ENCODE data around the gene CACNA2D4.

CACNA2D4 gene

GRCh38 chr12:1800401-1801302, 117.8 kb downstream of the CACNA2D4 start:
- no peak for DNase-seq (ENCODE audit: low read depth)

GRCh38 chr12:1799882-1800400, 118.5 kb downstream of the CACNA2D4 start:
- DNase-seq (ENCODE audit: low read depth), result no peak

GRCh38 chr12:1799051-1799881, 119.2 kb downstream of the CACNA2D4 start:
- DNase-seq (ENCODE audit: low read depth), result no peak

DNA sequence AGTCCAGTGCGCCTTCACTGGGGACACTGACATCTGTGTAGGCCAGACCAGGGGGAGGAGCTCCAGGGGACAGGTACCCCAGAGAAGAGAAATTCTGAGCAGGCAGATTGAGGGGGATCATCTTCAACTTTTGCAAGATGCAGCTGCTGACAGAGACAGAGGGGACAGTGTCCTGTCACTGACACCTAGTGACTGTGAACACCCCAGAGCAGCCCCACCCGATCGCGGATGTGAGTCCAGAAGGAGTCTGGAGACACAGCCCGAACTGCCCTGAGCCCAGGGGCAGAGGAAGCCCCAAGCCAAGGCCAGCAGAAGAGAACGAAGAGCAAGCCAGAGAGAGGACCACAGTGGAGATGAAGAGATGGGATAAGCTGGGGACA, 119.8 kb downstream of the CACNA2D4 start:
- DNase-seq (ENCODE audit: low read depth), result no peak

DNA sequence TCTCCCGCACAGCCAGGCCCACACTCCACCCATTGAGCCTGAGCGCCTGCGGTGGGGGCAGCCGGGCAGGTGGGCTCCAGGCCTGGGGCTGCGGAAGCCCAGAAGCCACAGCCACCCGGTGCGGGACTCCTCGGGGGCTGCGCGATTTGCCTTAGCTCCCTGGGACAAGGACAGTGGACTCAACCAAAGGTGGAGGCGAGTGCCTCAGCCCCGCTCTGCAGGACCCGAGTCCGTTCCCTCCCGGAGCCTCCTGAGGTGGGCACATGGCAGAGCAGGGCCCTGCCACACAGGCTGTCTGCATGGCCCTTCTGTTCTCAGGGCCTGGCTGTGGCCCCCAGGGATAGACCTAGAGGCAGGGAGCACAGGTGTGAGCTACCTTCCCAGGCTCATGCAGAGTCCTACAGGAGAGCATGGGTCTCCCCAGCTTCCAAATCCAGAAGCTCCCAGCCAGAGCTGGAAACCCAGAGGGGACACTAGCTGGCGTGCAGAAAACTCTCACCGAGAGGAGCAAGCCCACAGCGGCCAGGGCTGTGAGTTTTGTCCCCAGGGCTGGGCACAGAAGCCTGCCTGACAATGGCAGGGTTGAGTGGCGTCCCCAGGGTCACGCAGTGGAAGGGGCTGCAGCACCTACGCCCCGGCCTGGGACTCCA, 120.3 kb downstream of the CACNA2D4 start:
- DNase-seq (ENCODE audit: low read depth), result no peak

GRCh38 chr12:1797011-1797901, 121.2 kb downstream of the CACNA2D4 start:
- DNase-seq (ENCODE audit: low read depth), result peak; percentile 78

DNA sequence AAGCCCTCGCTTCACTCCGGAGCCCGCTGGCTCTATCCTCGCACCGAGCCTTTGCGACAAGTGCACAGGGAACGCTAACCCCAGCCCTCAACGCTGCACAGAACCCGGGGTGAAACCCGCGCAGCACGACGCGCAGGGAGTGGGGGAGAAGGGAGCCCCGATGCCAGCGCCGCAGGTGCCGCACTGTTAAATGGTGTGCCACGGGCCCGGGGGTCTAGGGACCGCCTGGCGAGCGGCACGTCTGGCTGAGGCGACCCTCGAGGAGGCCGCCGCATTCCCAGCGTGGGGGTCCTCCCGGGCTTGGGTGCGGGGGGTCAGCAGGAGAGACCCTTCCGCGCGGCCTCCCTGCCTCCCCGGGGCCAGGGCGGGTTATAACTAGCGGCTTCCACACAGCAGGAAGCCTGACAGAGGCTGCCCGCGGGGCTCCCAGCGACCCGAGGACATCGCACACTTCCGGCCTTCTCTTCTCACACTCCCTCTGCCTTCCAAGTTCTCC, 121.9 kb downstream of the CACNA2D4 start:
- peak; percentile 55 for DNase-seq (ENCODE audit: low read depth)

- peak; percentile 90 for DNase-seq (ENCODE audit: low read depth)
Measured at GRCh38 chr12:1795785-1796514, 122.5 kb downstream of the CACNA2D4 start.

GRCh38 chr12:1795221-1795784, 123.1 kb downstream of the CACNA2D4 start:
- no peak for DNase-seq (ENCODE audit: low read depth)

- DNase-seq (ENCODE audit: low read depth), result no peak
Measured at GRCh38 chr12:1794440-1795090, 123.9 kb downstream of the CACNA2D4 start.

- DNase-seq (ENCODE audit: low read depth), result no peak
Measured at GRCh38 chr12:1793426-1794210, 124.8 kb downstream of the CACNA2D4 start.

- no peak for DNase-seq (ENCODE audit: low read depth)
Measured at GRCh38 chr12:1792406-1792805, 126.0 kb downstream of the CACNA2D4 start.

GRCh38 chr12:1791104-1791841, 127.2 kb downstream of the CACNA2D4 start:
- no peak for DNase-seq (ENCODE audit: low read depth)

DNA sequence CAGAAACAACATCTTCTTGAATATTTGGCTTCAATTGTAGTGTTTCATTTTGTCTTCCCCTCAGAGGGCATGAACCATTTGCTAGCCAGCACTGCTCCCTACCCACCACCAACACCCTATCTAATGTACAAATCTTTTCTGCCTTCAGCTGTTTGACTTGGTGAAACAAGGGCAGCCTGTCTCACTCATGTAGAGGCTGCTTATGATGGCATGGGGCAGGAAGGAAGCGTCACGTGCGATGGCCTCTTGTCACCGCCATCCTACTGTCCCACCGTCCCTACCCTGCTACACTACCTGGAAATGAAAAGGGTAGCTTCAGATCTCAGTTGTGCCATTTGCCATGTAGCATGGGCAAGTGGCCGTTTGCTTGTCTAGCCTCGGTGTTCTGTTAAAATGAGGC, 128.0 kb downstream of the CACNA2D4 start:
- DNase-seq (ENCODE audit: low read depth), result no peak

GRCh38 chr12:1787714-1788113, 130.7 kb downstream of the CACNA2D4 start:
- no peak for DNase-seq (ENCODE audit: low read depth)

DNA sequence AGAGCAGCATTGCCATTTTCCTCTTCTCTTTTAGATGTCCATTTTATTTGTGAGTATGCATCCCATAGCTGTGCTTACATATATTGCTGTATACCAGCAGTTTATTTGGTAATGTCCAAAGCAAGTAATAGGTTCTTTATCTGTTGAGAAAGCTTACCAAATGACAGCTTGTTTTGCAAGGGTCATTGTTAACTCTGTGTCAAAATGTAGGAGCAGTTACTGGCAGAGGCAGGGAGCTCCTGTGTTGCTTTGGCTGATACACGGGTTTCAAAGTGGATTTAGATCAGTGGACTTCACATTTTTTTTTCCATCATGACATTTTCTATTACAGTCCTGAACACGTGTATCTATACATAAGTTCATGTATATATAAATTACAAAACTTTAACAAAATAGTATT, 136.2 kb downstream of the CACNA2D4 start:
- no peak for DNase-seq (ENCODE audit: low read depth)

DNA sequence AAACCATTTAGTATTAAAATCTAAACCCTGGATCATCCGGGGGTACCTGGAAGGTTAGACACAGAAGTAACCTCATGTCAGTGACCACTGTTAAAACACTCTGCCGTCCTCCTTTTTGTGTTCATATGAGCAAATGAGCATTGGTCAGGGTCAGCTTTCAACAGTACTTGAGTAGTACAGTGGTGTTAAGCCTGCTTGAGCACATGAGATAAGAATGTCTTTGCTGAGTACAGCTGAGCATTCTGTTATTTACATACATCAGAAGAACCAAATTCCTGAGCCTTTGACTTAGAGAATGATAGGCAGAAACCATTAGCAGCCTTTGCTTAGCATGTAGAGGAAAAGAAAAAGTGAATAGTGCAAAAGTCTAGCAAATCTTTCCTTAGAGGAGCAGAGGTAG, 136.7 kb downstream of the CACNA2D4 start:
- DNase-seq (ENCODE audit: low read depth), result no peak

GRCh38 chr12:1779783-1780182, 138.7 kb downstream of the CACNA2D4 start:
- no peak for DNase-seq (ENCODE audit: low read depth)

All from CMK (cell line).